ENCODE data around the gene DNAJC5G. TPM values are rescaled to one million over a fixed set of nuclear protein-coding genes. Genes with fewer than 3 reads are reported as not detected.

The DNAJC5G gene
- total and polyA plus RNA-seq, 9 of the 15 experiments (the other 6 are each of a cell fraction or from before 2014, with no cell fraction given) = not detected

- peak; percentile 52; the same call in 1 of the 2 replicates for TF ChIP-seq ZNF263 (CRISPR knock-in tag; IDR thresholded peaks at IDR 0.05; ENCODE audit: borderline replicate concordance)
- no peak for TF ChIP-seq ZNF311 (CRISPR knock-in tag; IDR thresholded peaks at IDR 0.05)
- no peak for TF ChIP-seq ZNF830 (CRISPR knock-in tag; IDR thresholded peaks at IDR 0.05)
- intact Hi-C loops (cut with micrococcal nuclease) (no loop called here), in situ Hi-C loops (cut with MboI) (no loop called here)
- DNase-seq (ENCODE audit: extremely low read depth in 1 of 4, low spot score in 3 of 4) (no peak), ATAC-seq (no peak), FAIRE-seq (no peak)
- no peak overlapping the region for H3K4me2 ChIP-seq (ENCODE audit: insufficient read depth, low read length)
- no peak overlapping the region for H3K27ac ChIP-seq (ENCODE audit: extremely low read depth, low read depth, low read length)
- no peaks in the 10 kb centered on the region; the same call in none of the 2 replicates for H4K20me1 ChIP-seq (replicated peaks; ENCODE audit: control insufficient read depth, insufficient read depth, low read length)
- H3K36me3 ChIP-seq (ENCODE audit: control insufficient read depth, insufficient read depth, low read length) = no peaks in the 10 kb centered on the region
- H3K9ac ChIP-seq (ENCODE audit: insufficient read depth in 1 of 2, low read depth in 2 of 2, low read length in 2 of 2) = peak overlapping the region in 1 of 2 experiments; percentile 50; a peak in 1 of 4 replicates
- ChIA-PET POLR2A (interaction anchor here (0.6 to 1.2 kb wide), 2 partner anchors 14 to 181 kb away, joined by 3 to 4 read pairs; no protein-coding TSS in a partner anchor), CTCF (ENCODE audit: low intra/inter-chr PET ratio) (interaction anchor here (0.6 kb wide), 1 partner anchor 447 kb away, joined by 4 read pairs; no protein-coding TSS in a partner anchor)
- H3K27me3 ChIP-seq (ENCODE audit: control insufficient read depth in 2 of 2, insufficient read depth in 2 of 2, low read length in 2 of 2) = peaks cover 12 to 27% of the 10 kb centered on the region in 2 experiments; a peak in 3 of 5 replicates
- no peak overlapping the region for H3K4me3 ChIP-seq
- H3K9me3 ChIP-seq (replicated peaks; ENCODE audit: control insufficient read depth, insufficient read depth, low read depth, low read length) = no peaks in the 10 kb centered on the region
- H3K79me2 ChIP-seq (ENCODE audit: control insufficient read depth, insufficient read depth, low read length) = no peaks in the 10 kb centered on the region
- H3K4me1 ChIP-seq (replicated peaks in 1 of 2; ENCODE audit: control insufficient read depth in 2 of 2, insufficient read depth in 2 of 2, low read length in 2 of 2) = peaks cover 10 to 29% of the 10 kb centered on the region in 2 experiments; a peak in 4 of 5 replicates
- H3K9me1 ChIP-seq (ENCODE audit: control insufficient read depth, insufficient read depth, low read length) = no peaks in the 10 kb centered on the region
- H2AFZ ChIP-seq (ENCODE audit: low read depth, low read length) = no peak overlapping the region
- no TSS peak for BruUV-seq (replicated peaks)
- WGBS (ENCODE audit: insufficient coverage, low coverage, missing lambda C conversion rate) = 24% methylated on average over 7 of the region's 7 CpGs
These were observed 18.3 kb upstream of the DNAJC5G start for GRCh38 chr2:27256855-27257454.

DNA sequence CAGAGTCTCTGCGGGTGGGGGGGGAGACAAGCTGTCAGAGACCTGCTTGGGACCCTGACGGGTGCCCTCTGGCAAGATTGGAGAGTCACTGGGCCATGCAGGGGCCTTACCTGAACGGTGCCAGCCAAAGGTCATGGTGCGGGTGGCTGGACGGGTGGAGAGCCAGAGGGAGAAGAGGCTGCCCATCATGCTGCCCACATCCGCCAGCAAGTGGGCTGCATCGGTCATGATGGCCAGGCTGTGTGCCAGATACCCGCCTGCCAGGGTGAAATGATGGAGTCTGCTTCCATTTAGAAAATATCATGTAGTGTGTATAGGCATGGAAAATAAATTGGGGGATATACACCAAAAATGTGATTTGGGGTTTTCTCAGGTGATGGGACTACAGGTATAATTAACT, 17.2 kb upstream of the DNAJC5G start:
- no peak overlapping the region for H3K4me3 ChIP-seq
- intact Hi-C loops (cut with micrococcal nuclease) = no loop called here
- in situ Hi-C loops (cut with MboI) = no loop called here
- WGBS (ENCODE audit: insufficient coverage, low coverage, missing lambda C conversion rate) = 49% methylated on average over 7 of the region's 8 CpGs
- no peak overlapping the region for H3K4me2 ChIP-seq (ENCODE audit: insufficient read depth, low read length)
- H3K79me2 ChIP-seq (ENCODE audit: control insufficient read depth, insufficient read depth, low read length) = no peaks in the 10 kb centered on the region
- no peak overlapping the region for H2AFZ ChIP-seq (ENCODE audit: low read depth, low read length)
- ATAC-seq = no peak
- no peaks in the 10 kb centered on the region; the same call in none of the 2 replicates for H4K20me1 ChIP-seq (replicated peaks; ENCODE audit: control insufficient read depth, insufficient read depth, low read length)
- no peak overlapping the region for H3K27ac ChIP-seq (ENCODE audit: extremely low read depth, low read depth, low read length)
- no peaks in the 10 kb centered on the region for H3K36me3 ChIP-seq (ENCODE audit: control insufficient read depth, insufficient read depth, low read length)
- H3K9me1 ChIP-seq (ENCODE audit: control insufficient read depth, insufficient read depth, low read length) = no peaks in the 10 kb centered on the region
- H3K27me3 ChIP-seq (ENCODE audit: control insufficient read depth in 2 of 2, insufficient read depth in 2 of 2, low read length in 2 of 2) = peaks cover 19 to 36% of the 10 kb centered on the region in 2 experiments; a peak in 3 of 5 replicates
- FAIRE-seq = no peak
- no peak overlapping the region for H3K9ac ChIP-seq (ENCODE audit: insufficient read depth in 1 of 2, low read depth in 2 of 2, low read length in 2 of 2)
- BruUV-seq (replicated peaks) = no TSS peak
- H3K9me3 ChIP-seq (replicated peaks; ENCODE audit: control insufficient read depth, insufficient read depth, low read depth, low read length) = no peaks in the 10 kb centered on the region
- DNase-seq (ENCODE audit: extremely low read depth in 1 of 4, low spot score in 3 of 4) = no peak
- POLR2A ChIA-PET = interaction anchor here (0.6 kb wide), 1 partner anchor 36 kb away, joined by 4 read pairs; no protein-coding TSS in a partner anchor
- peaks cover 10 to 40% of the 10 kb centered on the region in 2 experiments; a peak in 4 of 5 replicates for H3K4me1 ChIP-seq (replicated peaks in 1 of 2; ENCODE audit: control insufficient read depth in 2 of 2, insufficient read depth in 2 of 2, low read length in 2 of 2)
- CTCF ChIA-PET (ENCODE audit: low intra/inter-chr PET ratio) = no interaction called here
- TF ChIP-seq RFX5 (IDR thresholded peaks at IDR 0.05; ENCODE audit: low read depth, low read length) (no peak), RHOXF2B (CRISPR knock-in tag; conservative IDR thresholded peaks at IDR 0.05) (no peak), NR1H2 (CRISPR knock-in tag; IDR thresholded peaks at IDR 0.05) (no peak), FIP1L1 (IDR thresholded peaks at IDR 0.05; ENCODE audit: low read depth, low read length, poor library complexity, severe bottlenecking) (no peak), CTCF (IDR thresholded peaks at IDR 0.05 in 2 of 3, conservative IDR thresholded peaks at IDR 0.05 in 1 of 3; ENCODE audit: insufficient read depth in 2 of 3, low read depth in 1 of 3, low read length in 3 of 3) (no peak)
- TF ChIP-seq, protein P1, sequence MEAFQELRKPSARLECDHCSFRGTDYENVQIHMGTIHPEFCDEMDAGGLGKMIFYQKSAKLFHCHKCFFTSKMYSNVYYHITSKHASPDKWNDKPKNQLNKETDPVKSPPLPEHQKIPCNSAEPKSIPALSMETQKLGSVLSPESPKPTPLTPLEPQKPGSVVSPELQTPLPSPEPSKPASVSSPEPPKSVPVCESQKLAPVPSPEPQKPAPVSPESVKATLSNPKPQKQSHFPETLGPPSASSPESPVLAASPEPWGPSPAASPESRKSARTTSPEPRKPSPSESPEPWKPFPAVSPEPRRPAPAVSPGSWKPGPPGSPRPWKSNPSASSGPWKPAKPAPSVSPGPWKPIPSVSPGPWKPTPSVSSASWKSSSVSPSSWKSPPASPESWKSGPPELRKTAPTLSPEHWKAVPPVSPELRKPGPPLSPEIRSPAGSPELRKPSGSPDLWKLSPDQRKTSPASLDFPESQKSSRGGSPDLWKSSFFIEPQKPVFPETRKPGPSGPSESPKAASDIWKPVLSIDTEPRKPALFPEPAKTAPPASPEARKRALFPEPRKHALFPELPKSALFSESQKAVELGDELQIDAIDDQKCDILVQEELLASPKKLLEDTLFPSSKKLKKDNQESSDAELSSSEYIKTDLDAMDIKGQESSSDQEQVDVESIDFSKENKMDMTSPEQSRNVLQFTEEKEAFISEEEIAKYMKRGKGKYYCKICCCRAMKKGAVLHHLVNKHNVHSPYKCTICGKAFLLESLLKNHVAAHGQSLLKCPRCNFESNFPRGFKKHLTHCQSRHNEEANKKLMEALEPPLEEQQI (IDR thresholded peaks at IDR 0.05) = no peak

Data from K562 (cell line).